HCT116 (cell line): ENCODE data around the gene MALT1. TPM values are rescaled to one million over a fixed set of nuclear protein-coding genes. Genes with fewer than 3 reads are reported as not detected.

Experiments
- ATAC-seq: fragments of 200-7000 bp; cut with Tn5 transposase; 2 replicates; pipeline ENCODE4 v1.9.1; 2020; ENCODE audit warnings: mild to moderate bottlenecking, moderate library complexity
- BruUV-seq: library from RNA; stranded (reverse); fragments of 400-500 nt; replicated peaks from 2 replicates; lab custom pipeline; 2021; lab: Mats Ljungman, UMichigan
- CTCF ChIA-PET: fragments of 300-600 bp; sonication (Branson Sonifier 250); formaldehyde crosslinking; loops from one replicate; lab custom pipeline; 2021; ENCODE audit warnings: antibody characterized with exemption; lab: Charles Lee
- POLR2A ChIA-PET: fragments of 300-600, 350-600 bp; sonication (Branson Sonifier 250); formaldehyde crosslinking; loops from one replicate; lab custom pipeline; 2021; ENCODE audit warnings: antibody characterized with exemption; lab: Charles Lee
- RAD21 ChIA-PET, 2 experiments: fragments of 300-600 bp; sonication (Branson Sonifier 250); formaldehyde crosslinking; loops; one replicate each; lab custom pipeline; 2023; ENCODE audit warnings: low total read pairs in 2 of 2; ENCODE audit not compliant: uncharacterized antibody in 2 of 2, unreplicated experiment in 2 of 2, low non-redundant PET in 1 of 2; lab: Charles Lee
- DNase-seq: peaks from one replicate; pipeline ENCODE4 v3.0.0-alpha.2; 2010; ENCODE audit warnings: low read depth, low spot score
- H2AFZ ChIP-seq: fragments of 200-600 bp; shearing (Covaris generic), sonication (generic); 2 replicates; pipeline ENCODE4 v1.6.1; 2017; ENCODE audit warnings: low read depth, mixed run types, mixed read lengths, antibody characterized with exemption, low read length; ENCODE audit not compliant: poor library complexity, severe bottlenecking
- H3K27ac ChIP-seq: 2 replicates; pipeline ENCODE4 v1.5.1; 2012; ENCODE audit warnings: low read depth, low read length
- H3K27me3 ChIP-seq: fragments of 200-600 bp; sonication (generic); 2 replicates; pipeline ENCODE4 v1.6.1; 2016; ENCODE audit warnings: mixed run types, low read length, mixed read lengths; ENCODE audit not compliant: insufficient read depth
- H3K36me3 ChIP-seq, 2 experiments: fragments of 200-500 bp in 1 of 2; fragments of 200-600 bp in 1 of 2; sonication (Bioruptor generic) in 1 of 2; sonication (generic) in 1 of 2; 2 replicates each; pipeline versions ENCODE4 v1.5.1 to v1.6.1; 2014 to 2016; ENCODE audit warnings: low read length in 2 of 2, inconsistent platforms in 1 of 2, mixed read lengths in 1 of 2, mixed run types in 1 of 2; ENCODE audit not compliant: insufficient read depth in 2 of 2, control insufficient read depth in 1 of 2
- H3K4me1 ChIP-seq, 2 experiments: fragments of 200-600 bp in 1 of 2; sonication (generic) in 1 of 2; 2 replicates each; pipeline versions ENCODE4 v1.5.1 to v1.6.1; 2012 to 2017; ENCODE audit warnings: low read length in 2 of 2, inconsistent platforms in 1 of 2, mild to moderate bottlenecking in 1 of 2, mixed read lengths in 1 of 2, mixed run types in 1 of 2, moderate library complexity in 1 of 2; ENCODE audit not compliant: insufficient read depth in 2 of 2, control insufficient read depth in 1 of 2
- H3K4me2 ChIP-seq: fragments of 200-600 bp; sonication (generic); 2 replicates; pipeline ENCODE4 v1.6.1; 2017; ENCODE audit warnings: mixed run types, low read length, mixed read lengths
- H3K4me3 ChIP-seq, 2 experiments: fragments of 200-600 bp in 1 of 2; sonication (generic) in 1 of 2; replicated peaks in 1 of 2; 2 replicates each; pipeline ENCODE4 v1.5.1; 2011 to 2016; ENCODE audit warnings: low read length in 2 of 2, control low read depth in 1 of 2, low read depth in 1 of 2, mild to moderate bottlenecking in 1 of 2, mixed read lengths in 1 of 2, mixed run types in 1 of 2
- H3K79me2 ChIP-seq: fragments of 200-600 bp; sonication (generic); 2 replicates; pipeline ENCODE4 v1.6.1; 2017; ENCODE audit warnings: mild to moderate bottlenecking, mixed run types, low read length, moderate library complexity, mixed read lengths; ENCODE audit not compliant: insufficient read depth
- H3K9ac ChIP-seq: fragments of 200-600 bp; sonication (generic); 2 replicates; pipeline ENCODE4 v1.6.1; 2016; ENCODE audit warnings: low read length, mixed read lengths
- H3K9me2 ChIP-seq: fragments of 200-600 bp; sonication (generic), shearing (Covaris generic); 2 replicates; pipeline ENCODE4 v1.6.1; 2017; ENCODE audit warnings: mixed run types, mild to moderate bottlenecking, moderate library complexity; ENCODE audit not compliant: insufficient read depth
- H3K9me3 ChIP-seq, 2 experiments: fragments of 200-500 bp in 1 of 2; fragments of 200-600 bp in 1 of 2; sonication (Bioruptor generic) in 1 of 2; sonication (generic) in 1 of 2; 2 replicates each; pipeline ENCODE4 v1.6.1; 2014 to 2017; ENCODE audit warnings: low read length in 2 of 2, mixed read lengths in 2 of 2, inconsistent platforms in 1 of 2, low read depth in 1 of 2, mild to moderate bottlenecking in 1 of 2, mixed run types in 1 of 2, moderate library complexity in 1 of 2; ENCODE audit not compliant: control insufficient read depth in 1 of 2, insufficient read depth in 1 of 2
- H4K20me1 ChIP-seq: fragments of 200-600 bp; sonication (generic), shearing (Covaris generic); 2 replicates; pipeline ENCODE4 v1.6.1; 2017; ENCODE audit warnings: mixed run types, mild to moderate bottlenecking, moderate library complexity; ENCODE audit not compliant: insufficient read depth
- CBX3 ChIP-seq: IDR thresholded peaks from 2 replicates; pipeline ENCODE4 v1.6.1; 2012; ENCODE audit warnings: low read depth
- EGR1 ChIP-seq: IDR thresholded peaks from 2 replicates; pipeline ENCODE4 v1.6.1; 2012; ENCODE audit warnings: low read depth
- ELF1 ChIP-seq: IDR thresholded peaks from 2 replicates; pipeline ENCODE4 v1.6.1; 2012; ENCODE audit warnings: low read depth, borderline replicate concordance
- EZH2phosphoT487 ChIP-seq: fragments of 200-600 bp; IDR thresholded peaks from 2 replicates; pipeline ENCODE4 v1.6.1; 2018; ENCODE audit warnings: antibody characterized with exemption, borderline replicate concordance
- FOSL1 ChIP-seq: IDR thresholded peaks from 2 replicates; pipeline ENCODE4 v1.6.1; 2012; ENCODE audit warnings: low read depth
- JUND ChIP-seq: IDR thresholded peaks from 2 replicates; pipeline ENCODE4 v1.6.1; 2012
- POLR2AphosphoS5 ChIP-seq: IDR thresholded peaks from 2 replicates; pipeline ENCODE4 v1.6.1; 2011; ENCODE audit warnings: mild to moderate bottlenecking, low read depth, low read length, moderate library complexity
- SIN3A ChIP-seq: IDR thresholded peaks from 2 replicates; pipeline ENCODE4 v1.6.1; 2012; ENCODE audit warnings: low read depth
- SRF ChIP-seq: IDR thresholded peaks from 2 replicates; pipeline ENCODE4 v1.6.1; 2012; ENCODE audit warnings: low read depth
- YY1 ChIP-seq: IDR thresholded peaks from 2 replicates; pipeline ENCODE4 v1.6.1; 2011; ENCODE audit warnings: low read length, low read depth, moderate library complexity, mild to moderate bottlenecking; ENCODE audit not compliant: insufficient replicate concordance; ENCODE audit errors: extremely low read depth
- ZFX ChIP-seq: fragments of 450-650 bp; IDR thresholded peaks from 2 replicates; pipeline ENCODE4 v1.6.1; 2017
- ZNF274 ChIP-seq: fragments of 200-500 bp; sonication (Bioruptor generic); IDR thresholded peaks from 2 replicates; pipeline ENCODE4 v1.6.1; 2014; ENCODE audit warnings: mild to moderate bottlenecking, low read depth, low read length, inconsistent platforms
- intact Hi-C: fragments of 100-400 bp; cut with micrococcal nuclease; formaldehyde crosslinking; loops from 2 replicates; pipeline ENCODE4 v1.10.0; 2022
- total RNA-seq: library from RNA; stranded (reverse); gene quantifications from one replicate; pipeline ENCODE4 v1.2.1, GENCODE V29; 2021; ENCODE audit not compliant: unreplicated experiment
- TF ChIP-seq, protein P1 (sequence below): IDR thresholded peaks from 2 replicates; pipeline ENCODE4 v1.6.1; 2012
- TF ChIP-seq, protein P2 (sequence below), 3 experiments: fragments of 200-600 bp in 1 of 3; sonication (generic) in 1 of 3; IDR thresholded peaks in 2 of 3; conservative IDR thresholded peaks in 1 of 3; 2 replicates each; pipeline ENCODE4 v1.5.1; 2012 to 2017; ENCODE audit warnings: low read depth in 2 of 3, low read length in 2 of 3, antibody characterized with exemption in 1 of 3, borderline replicate concordance in 1 of 3, control low read depth in 1 of 3, mild to moderate bottlenecking in 1 of 3, mixed read lengths in 1 of 3, mixed run types in 1 of 3, moderate library complexity in 1 of 3; ENCODE audit not compliant: insufficient read depth in 1 of 3
- TF ChIP-seq, protein P3 (sequence below): IDR thresholded peaks from 2 replicates; pipeline ENCODE4 v1.6.1; 2012
- TF ChIP-seq, protein P4 (sequence below): IDR thresholded peaks from 2 replicates; pipeline ENCODE4 v1.6.1; 2011; ENCODE audit warnings: mild to moderate bottlenecking, low read length, moderate library complexity; ENCODE audit not compliant: insufficient replicate concordance; ENCODE audit errors: extremely low read depth

The MALT1 gene
- total RNA-seq, 1 experiment from 2014 or later = 41.1 TPM

DNA sequence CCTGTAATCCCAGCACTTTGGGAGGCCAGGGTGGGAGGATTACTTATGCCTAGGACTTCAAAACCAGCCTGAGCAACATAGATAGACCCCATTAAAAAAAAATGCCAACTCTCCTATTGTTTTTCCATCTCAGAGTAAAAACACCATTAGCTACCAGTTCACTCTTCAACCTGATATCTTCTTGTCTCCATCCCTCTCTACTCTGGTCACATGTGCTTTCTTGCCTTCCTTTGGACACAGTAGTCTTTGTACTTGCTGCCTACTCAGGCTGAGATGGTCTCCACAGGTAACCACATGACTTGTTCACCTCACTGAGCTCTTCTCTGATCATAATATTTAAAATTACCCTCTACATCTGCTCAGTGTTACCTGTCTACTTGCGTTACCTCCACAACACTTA lies 5.0 kb downstream of the MALT1 start:
- no peaks in the 10 kb centered on the region for H3K9me3 ChIP-seq
- no peaks in the 10 kb centered on the region for H3K36me3 ChIP-seq
- H3K27ac ChIP-seq = no peak overlapping the region
- intact Hi-C loops = no loop called here
- H3K9me2 ChIP-seq = no peaks in the 10 kb centered on the region
- no peak overlapping the region for H3K4me3 ChIP-seq
- ChIA-PET POLR2A (no interaction called here), CTCF (no interaction called here), RAD21 (no interaction called here)
- H2AFZ ChIP-seq = no peak overlapping the region
- H3K4me2 ChIP-seq = no peak overlapping the region
- H3K79me2 ChIP-seq = peaks cover 92% of the 10 kb centered on the region
- H3K27me3 ChIP-seq = no peaks in the 10 kb centered on the region
- TF ChIP-seq JUND (no peak), ZNF274 (no peak), FOSL1 (no peak), EGR1 (no peak), EZH2phosphoT487 (no peak), CBX3 (no peak), ELF1 (no peak), SIN3A (no peak), ZFX (no peak), POLR2AphosphoS5 (no peak), YY1 (no peak), SRF (no peak)
- TF ChIP-seq, protein P1, sequence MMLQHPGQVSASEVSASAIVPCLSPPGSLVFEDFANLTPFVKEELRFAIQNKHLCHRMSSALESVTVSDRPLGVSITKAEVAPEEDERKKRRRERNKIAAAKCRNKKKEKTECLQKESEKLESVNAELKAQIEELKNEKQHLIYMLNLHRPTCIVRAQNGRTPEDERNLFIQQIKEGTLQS = no peak
- TF ChIP-seq, protein P2, sequence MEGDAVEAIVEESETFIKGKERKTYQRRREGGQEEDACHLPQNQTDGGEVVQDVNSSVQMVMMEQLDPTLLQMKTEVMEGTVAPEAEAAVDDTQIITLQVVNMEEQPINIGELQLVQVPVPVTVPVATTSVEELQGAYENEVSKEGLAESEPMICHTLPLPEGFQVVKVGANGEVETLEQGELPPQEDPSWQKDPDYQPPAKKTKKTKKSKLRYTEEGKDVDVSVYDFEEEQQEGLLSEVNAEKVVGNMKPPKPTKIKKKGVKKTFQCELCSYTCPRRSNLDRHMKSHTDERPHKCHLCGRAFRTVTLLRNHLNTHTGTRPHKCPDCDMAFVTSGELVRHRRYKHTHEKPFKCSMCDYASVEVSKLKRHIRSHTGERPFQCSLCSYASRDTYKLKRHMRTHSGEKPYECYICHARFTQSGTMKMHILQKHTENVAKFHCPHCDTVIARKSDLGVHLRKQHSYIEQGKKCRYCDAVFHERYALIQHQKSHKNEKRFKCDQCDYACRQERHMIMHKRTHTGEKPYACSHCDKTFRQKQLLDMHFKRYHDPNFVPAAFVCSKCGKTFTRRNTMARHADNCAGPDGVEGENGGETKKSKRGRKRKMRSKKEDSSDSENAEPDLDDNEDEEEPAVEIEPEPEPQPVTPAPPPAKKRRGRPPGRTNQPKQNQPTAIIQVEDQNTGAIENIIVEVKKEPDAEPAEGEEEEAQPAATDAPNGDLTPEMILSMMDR (IDR thresholded peaks at IDR 0.05 in 2 of 3, conservative IDR thresholded peaks at IDR 0.05 in 1 of 3; ENCODE audit: borderline replicate concordance in 1 of 3, insufficient read depth in 1 of 3, low read depth in 2 of 3, low read length in 2 of 3) = no peak
- TF ChIP-seq, protein P3, sequence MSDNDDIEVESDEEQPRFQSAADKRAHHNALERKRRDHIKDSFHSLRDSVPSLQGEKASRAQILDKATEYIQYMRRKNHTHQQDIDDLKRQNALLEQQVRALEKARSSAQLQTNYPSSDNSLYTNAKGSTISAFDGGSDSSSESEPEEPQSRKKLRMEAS = no peak
- TF ChIP-seq, protein P4, sequence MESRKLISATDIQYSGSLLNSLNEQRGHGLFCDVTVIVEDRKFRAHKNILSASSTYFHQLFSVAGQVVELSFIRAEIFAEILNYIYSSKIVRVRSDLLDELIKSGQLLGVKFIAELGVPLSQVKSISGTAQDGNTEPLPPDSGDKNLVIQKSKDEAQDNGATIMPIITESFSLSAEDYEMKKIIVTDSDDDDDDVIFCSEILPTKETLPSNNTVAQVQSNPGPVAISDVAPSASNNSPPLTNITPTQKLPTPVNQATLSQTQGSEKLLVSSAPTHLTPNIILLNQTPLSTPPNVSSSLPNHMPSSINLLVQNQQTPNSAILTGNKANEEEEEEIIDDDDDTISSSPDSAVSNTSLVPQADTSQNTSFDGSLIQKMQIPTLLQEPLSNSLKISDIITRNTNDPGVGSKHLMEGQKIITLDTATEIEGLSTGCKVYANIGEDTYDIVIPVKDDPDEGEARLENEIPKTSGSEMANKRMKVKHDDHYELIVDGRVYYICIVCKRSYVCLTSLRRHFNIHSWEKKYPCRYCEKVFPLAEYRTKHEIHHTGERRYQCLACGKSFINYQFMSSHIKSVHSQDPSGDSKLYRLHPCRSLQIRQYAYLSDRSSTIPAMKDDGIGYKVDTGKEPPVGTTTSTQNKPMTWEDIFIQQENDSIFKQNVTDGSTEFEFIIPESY = no peak
- TF ChIP-seq, all 23 proteins: peak for 0
- ATAC-seq (no peak), DNase-seq (no peak)
- peaks cover 20% of the 10 kb centered on the region in 2 experiments; a peak in 3 of 4 replicates for H3K4me1 ChIP-seq
- no TSS peak for BruUV-seq
- no peaks in the 10 kb centered on the region; the same call in 1 of the 2 replicates for H4K20me1 ChIP-seq
- no peak overlapping the region for H3K9ac ChIP-seq
